ENCODE results near the gene ATP13A5.

- TF ChIP-seq POLR2A (IDR thresholded peaks at IDR 0.05) (no peak), POLR2AphosphoS5 (IDR thresholded peaks at IDR 0.05) (no peak)
- TF ChIP-seq, protein P1, sequence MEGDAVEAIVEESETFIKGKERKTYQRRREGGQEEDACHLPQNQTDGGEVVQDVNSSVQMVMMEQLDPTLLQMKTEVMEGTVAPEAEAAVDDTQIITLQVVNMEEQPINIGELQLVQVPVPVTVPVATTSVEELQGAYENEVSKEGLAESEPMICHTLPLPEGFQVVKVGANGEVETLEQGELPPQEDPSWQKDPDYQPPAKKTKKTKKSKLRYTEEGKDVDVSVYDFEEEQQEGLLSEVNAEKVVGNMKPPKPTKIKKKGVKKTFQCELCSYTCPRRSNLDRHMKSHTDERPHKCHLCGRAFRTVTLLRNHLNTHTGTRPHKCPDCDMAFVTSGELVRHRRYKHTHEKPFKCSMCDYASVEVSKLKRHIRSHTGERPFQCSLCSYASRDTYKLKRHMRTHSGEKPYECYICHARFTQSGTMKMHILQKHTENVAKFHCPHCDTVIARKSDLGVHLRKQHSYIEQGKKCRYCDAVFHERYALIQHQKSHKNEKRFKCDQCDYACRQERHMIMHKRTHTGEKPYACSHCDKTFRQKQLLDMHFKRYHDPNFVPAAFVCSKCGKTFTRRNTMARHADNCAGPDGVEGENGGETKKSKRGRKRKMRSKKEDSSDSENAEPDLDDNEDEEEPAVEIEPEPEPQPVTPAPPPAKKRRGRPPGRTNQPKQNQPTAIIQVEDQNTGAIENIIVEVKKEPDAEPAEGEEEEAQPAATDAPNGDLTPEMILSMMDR (IDR thresholded peaks at IDR 0.05): no peak
Measured at GRCh38 chr3:193231201-193231600, 147.4 kb downstream of the ATP13A5 start.
